HG03469 (cell line): ENCODE measurements around the gene PDE6B.
"Not testable (repeated sequence)": the region's sequence is repeated elsewhere in the genome, so short reads cannot be mapped to it uniquely, and the experiment has no call there.

Source experiments
- ATAC-seq: cut with Tn5 transposase; IDR thresholded peaks from one replicate; pipeline ENCODE4 v1.9.1; 2021; ENCODE audit warnings: mild to moderate bottlenecking, moderate library complexity, moderate number of reproducible peaks; ENCODE audit not compliant: unreplicated experiment

Gene PDE6B

GRCh38 chr4:699816-700580 is 74.6 kb downstream of the PDE6B start:
- ATAC-seq, result no peak

DNA sequence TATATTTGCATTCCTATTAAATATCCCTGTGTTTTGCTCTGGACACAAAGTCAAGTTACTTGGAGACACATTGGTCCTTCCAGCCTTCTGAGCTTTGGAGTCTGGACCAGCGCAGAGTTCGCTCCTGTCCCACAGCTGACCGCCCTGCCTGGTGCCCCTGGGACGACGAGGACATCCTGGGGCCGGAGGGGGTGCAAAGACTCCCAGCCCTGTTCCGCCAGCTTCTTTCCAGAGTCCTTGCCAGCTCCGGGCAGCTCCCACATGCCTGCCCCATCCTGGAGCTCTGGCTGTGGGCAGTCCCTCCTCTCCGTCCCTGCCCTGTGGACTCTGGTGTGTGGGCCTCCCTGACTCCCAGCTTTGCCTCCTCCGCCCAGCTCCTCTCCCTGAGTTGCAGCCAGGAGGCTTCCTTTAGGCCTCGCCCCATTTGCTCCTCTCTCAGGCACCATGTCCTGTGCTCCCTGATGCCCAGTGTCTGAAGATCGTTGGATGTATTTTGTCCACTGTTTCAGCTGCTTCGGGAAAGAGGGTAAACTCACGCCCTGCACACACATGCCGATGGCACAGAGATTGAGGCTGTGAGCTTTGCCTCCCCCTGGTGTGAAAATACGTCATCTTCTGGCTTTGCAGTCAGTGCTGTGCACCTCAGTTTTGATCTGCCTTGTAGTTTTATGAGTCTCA is 75.4 kb downstream of the PDE6B start:
- ATAC-seq, result no peak

DNA sequence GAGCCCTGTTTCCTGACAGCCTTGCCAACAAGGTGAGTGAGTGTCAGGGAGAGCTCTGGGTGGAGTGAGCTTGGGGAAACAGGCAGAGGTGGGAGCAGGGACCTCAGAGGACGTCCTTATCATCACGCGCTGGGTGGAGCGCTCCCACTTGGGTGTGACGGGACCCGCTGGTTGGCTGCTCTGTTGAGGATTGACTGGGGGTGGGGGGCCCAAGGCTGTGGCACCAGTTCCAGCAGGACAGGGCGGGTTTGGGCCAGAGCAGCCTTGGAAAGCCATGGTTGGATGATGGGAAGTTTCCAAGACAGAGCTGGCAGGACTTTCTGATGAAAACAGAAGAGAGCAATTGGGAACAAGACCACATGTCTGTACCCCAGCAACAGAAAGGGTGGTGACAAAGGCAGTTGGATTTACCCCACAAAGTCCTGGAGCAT is 77.3 kb downstream of the PDE6B start:
- ATAC-seq, result no peak

GRCh38 chr4:703336-704197 is 78.2 kb downstream of the PDE6B start:
- ATAC-seq, result no peak

GRCh38 chr4:704198-704891 is 79.0 kb downstream of the PDE6B start:
- no peak for ATAC-seq

DNA sequence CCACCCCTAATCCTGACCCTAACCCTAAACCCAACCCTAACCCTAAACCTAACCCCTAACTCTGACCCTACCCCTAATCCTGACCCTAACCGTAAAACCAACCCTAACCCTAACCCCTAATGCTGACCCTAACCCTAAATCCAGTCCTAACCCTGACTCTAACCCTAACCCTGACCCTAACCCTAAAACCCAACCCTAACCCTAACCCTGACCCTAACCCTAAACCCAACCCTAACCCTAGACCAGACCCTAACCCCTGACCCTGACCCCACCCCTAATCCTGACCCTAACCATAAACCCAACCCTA is 79.6 kb downstream of the PDE6B start:
- ATAC-seq, result no peak

- peak; percentile 69 for ATAC-seq
Measured at GRCh38 chr4:705278-706082, 80.1 kb downstream of the PDE6B start, which contains the start of gene PCGF3. PCGF3 (plus strand) TSS chr4:705832; CDS start chr4:733681, 27,849 bp downstream.

GRCh38 chr4:706083-706633 is 80.8 kb downstream of the PDE6B start:
- not testable (repeated sequence) for ATAC-seq

GRCh38 chr4:706834-707598 is 81.6 kb downstream of the PDE6B start:
- ATAC-seq, result no peak

DNA sequence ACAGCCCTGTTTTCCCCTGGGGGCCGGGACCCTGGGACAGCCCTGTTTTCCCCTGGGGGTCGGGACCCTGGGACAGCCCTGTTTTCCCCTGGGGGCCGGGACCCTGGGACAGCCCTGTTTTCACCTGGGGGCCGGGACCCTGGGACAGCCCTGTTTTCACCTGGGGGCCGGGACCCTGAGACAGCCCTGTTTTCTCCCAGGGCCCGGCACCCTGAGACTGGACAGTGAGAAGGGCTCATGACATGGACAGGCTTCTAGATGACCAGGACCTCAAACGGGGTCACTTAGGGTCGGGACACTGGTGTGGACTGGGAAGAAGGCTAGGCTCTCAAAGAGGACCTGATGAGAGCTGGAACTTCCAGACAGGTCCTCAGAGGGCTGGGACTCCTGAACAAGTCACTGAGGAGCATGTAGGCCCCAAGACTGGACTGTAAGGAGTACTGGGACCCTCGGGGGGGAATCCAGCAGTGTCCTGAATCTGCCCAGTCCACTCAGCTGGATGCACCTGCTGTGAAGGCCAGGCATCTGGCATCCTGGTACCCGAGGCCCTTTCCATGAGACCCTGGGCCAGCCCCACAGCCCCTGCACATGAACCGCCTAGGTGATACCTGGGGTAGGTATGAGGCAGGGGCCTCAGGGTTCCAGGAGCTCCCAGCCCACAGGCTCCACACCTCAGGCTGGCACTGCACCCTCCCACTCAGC is 82.7 kb downstream of the PDE6B start:
- no peak for ATAC-seq

- ATAC-seq, result no peak
Measured at GRCh38 chr4:708631-708933, 83.2 kb downstream of the PDE6B start.

GRCh38 chr4:709348-709747 is 84.0 kb downstream of the PDE6B start:
- ATAC-seq, result no peak

- ATAC-seq, result no peak
Measured at GRCh38 chr4:710116-710515, 84.7 kb downstream of the PDE6B start.

GRCh38 chr4:710916-711315 is 85.5 kb downstream of the PDE6B start:
- ATAC-seq, result no peak

DNA sequence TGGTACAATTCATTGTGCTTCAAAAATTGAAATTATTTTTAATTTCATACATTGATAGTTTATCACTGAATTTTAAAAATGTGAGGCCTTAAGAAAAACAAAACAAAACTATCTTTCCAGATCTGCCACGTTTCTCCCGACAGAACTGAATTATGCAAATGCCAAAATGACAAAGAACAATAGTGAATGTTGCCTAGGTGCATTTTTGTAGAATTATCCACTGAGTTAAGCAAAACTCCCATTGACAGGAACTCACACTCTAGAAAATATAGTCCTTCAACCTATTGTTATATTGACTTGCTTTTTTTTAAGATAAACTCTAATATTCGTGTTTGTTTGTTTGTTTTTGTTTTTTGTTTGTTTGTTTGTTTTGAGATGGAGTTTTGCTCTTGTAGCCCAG is 86.7 kb downstream of the PDE6B start:
- no peak for ATAC-seq

DNA sequence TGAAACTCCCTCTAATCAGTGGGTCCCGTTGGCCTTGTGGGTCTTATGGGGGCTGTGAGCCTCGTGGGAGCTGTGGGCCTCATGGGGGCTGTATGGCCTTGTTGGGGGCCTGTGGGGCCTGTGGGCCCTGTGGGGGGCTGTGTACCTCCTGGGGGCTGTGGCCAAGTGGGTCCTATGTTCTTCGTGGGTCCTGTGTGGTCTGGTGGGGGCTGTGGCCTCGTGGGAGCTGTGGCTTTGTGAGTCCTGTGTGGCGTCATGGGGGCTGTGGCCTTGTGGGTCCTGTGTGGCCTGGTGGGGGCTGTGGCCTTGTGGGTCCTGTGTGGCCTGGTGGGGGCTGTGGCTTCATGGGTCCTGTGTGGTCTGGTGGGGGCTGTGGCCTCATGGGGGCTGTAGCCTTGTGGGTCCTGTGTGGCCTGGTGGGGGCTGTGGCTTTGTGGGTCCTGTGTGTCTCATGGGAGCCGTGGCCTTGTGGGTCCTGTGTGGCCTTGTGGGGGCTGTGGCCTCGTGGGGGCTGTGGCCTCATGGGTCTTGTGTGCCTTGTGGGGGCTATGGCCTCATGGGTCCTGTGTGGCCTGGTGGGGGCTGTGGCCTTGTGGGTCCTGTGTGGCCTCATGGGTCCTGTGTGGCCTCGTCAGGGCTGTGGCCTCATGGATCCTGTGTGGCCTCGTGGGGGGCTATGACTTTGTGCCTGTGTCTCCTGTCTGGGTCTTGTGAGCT is 87.7 kb downstream of the PDE6B start:
- no peak for ATAC-seq

GRCh38 chr4:714087-714486 is 88.7 kb downstream of the PDE6B start:
- ATAC-seq, result no peak
